SK-N-SH treated with all-trans-retinoic acid at 6 μM for 48 hours (cell line): ENCODE results near the gene PDC.

Experiments used
- ATAC-seq: fragments of 200-7000 bp; cut with Tn5 transposase; 3 replicates; pipeline ENCODE4 v1.9.1; 2020; ENCODE audit warnings: mild to moderate bottlenecking, moderate library complexity
- CREB5 ChIP-seq: fragments of 250-450 bp; sonication (Bioruptor Pico); IDR thresholded peaks from 2 replicates; pipeline ENCODE4 v1.5.1; 2020; ENCODE audit warnings: low read depth, mild to moderate bottlenecking, moderate library complexity
- CSDC2 ChIP-seq: fragments of 250-450 bp; sonication (Bioruptor Pico); IDR thresholded peaks from 2 replicates; pipeline ENCODE4 v1.5.0; 2020; ENCODE audit warnings: mild to moderate bottlenecking, moderate library complexity
- CSRNP3 ChIP-seq: fragments of 250-450 bp; sonication (Bioruptor Pico); IDR thresholded peaks from 2 replicates; pipeline ENCODE4 v1.5.1; 2021; ENCODE audit warnings: mild to moderate bottlenecking, moderate library complexity
- ESRRG ChIP-seq: fragments of 250-450 bp; sonication (Bioruptor Pico); IDR thresholded peaks from 2 replicates; pipeline ENCODE4 v1.6.1; 2021; ENCODE audit warnings: mild to moderate bottlenecking
- GLIS3 ChIP-seq: fragments of 250-450 bp; sonication (Bioruptor Pico); IDR thresholded peaks from 2 replicates; pipeline ENCODE4 v1.5.0; 2020; ENCODE audit warnings: mild to moderate bottlenecking, moderate library complexity
- ISL1 ChIP-seq: fragments of 250-450 bp; sonication (Bioruptor Pico); IDR thresholded peaks from 2 replicates; pipeline ENCODE4 v2.1.2; 2022; ENCODE audit warnings: mild to moderate bottlenecking, moderate library complexity
- PATZ1 ChIP-seq: fragments of 250-450 bp; sonication (Bioruptor Pico); IDR thresholded peaks from 2 replicates; pipeline ENCODE4 v1.8.0; 2020; ENCODE audit warnings: mild to moderate bottlenecking, moderate library complexity, borderline replicate concordance
- POU6F1 ChIP-seq: fragments of 250-450 bp; sonication (Bioruptor Pico); IDR thresholded peaks from 2 replicates; pipeline ENCODE4 v1.8.0; 2021; ENCODE audit warnings: low read depth, mild to moderate bottlenecking, moderate library complexity, borderline replicate concordance
- RARB ChIP-seq: fragments of 250-450 bp; sonication (Bioruptor Pico); IDR thresholded peaks from 2 replicates; pipeline ENCODE4 v1.8.0; 2021; ENCODE audit warnings: mild to moderate bottlenecking, moderate library complexity
- SNAI2 ChIP-seq: fragments of 250-450 bp; sonication (Bioruptor Pico); IDR thresholded peaks from 2 replicates; pipeline ENCODE4 v1.5.0; 2020; ENCODE audit warnings: mild to moderate bottlenecking, moderate library complexity
- TCF4 ChIP-seq: fragments of 250-450 bp; sonication (Bioruptor Pico); IDR thresholded peaks from 2 replicates; pipeline ENCODE4 v1.8.0; 2021; ENCODE audit warnings: mild to moderate bottlenecking, moderate library complexity, borderline replicate concordance
- TOX ChIP-seq: fragments of 250-450 bp; sonication (Bioruptor Pico); IDR thresholded peaks from 2 replicates; pipeline ENCODE4 v1.8.0; 2021; ENCODE audit warnings: mild to moderate bottlenecking, moderate library complexity, borderline replicate concordance
- TSHZ2 ChIP-seq: fragments of 250-450 bp; sonication (Bioruptor Pico); IDR thresholded peaks from 2 replicates; pipeline ENCODE4 v1.5.0; 2020; ENCODE audit warnings: mild to moderate bottlenecking, moderate library complexity
- ZFP3 ChIP-seq: fragments of 250-450 bp; sonication (Bioruptor Pico); IDR thresholded peaks from 2 replicates; pipeline ENCODE4 v1.5.0; 2020; ENCODE audit warnings: mild to moderate bottlenecking, moderate library complexity
- ZFP30 ChIP-seq: fragments of 450-650 bp; formaldehyde crosslinking; IDR thresholded peaks from 2 replicates; pipeline ENCODE4 v1.5.0; 2022; ENCODE audit warnings: mild to moderate bottlenecking, moderate library complexity
- ZNF70 ChIP-seq: fragments of 450-650 bp; formaldehyde crosslinking; IDR thresholded peaks from 2 replicates; pipeline ENCODE4 v1.5.0; 2020; ENCODE audit warnings: mild to moderate bottlenecking, moderate library complexity

PDC gene

GRCh38 chr1:186465946-186466345 lies 5.0 kb upstream of the PDC start:
- TF ChIP-seq RARB (CRISPR knock-in tag) (no peak), PATZ1 (no peak), CREB5 (CRISPR knock-in tag) (no peak), ISL1 (CRISPR knock-in tag) (no peak), ZFP3 (CRISPR knock-in tag) (no peak), ZNF70 (CRISPR knock-in tag) (no peak), ESRRG (CRISPR knock-in tag) (no peak), CSDC2 (no peak), TSHZ2 (CRISPR knock-in tag) (no peak), ZFP30 (no peak), SNAI2 (no peak), TOX (no peak)
- peak; percentile 67 for ATAC-seq

- ATAC-seq = peak; percentile 49
Observed at GRCh38 chr1:186465491-186465890, 4.6 kb upstream of the PDC start.

GRCh38 chr1:186463926-186464325 lies 3.0 kb upstream of the PDC start:
- no peak for TF ChIP-seq ZFP30
- no peak for TF ChIP-seq TCF4 (CRISPR knock-in tag)
- no peak for TF ChIP-seq GLIS3 (CRISPR knock-in tag)
- no peak for TF ChIP-seq POU6F1
- no peak for TF ChIP-seq TSHZ2 (CRISPR knock-in tag)
- no peak for TF ChIP-seq CREB5 (CRISPR knock-in tag)
- no peak for TF ChIP-seq CSRNP3 (CRISPR knock-in tag)
- no peak for TF ChIP-seq TOX
- TF ChIP-seq SNAI2 = no peak
- ATAC-seq = no peak
